SK-N-SH treated with all-trans-retinoic acid at 6 μM for 48 hours (cell line): ENCODE data around the gene GAL.

Experiments used
- ATAC-seq: fragments of 200-7000 bp; cut with Tn5 transposase; 3 replicates; pipeline ENCODE4 v1.9.1; 2020; ENCODE audit warnings: mild to moderate bottlenecking, moderate library complexity
- ESRRG ChIP-seq: fragments of 250-450 bp; sonication (Bioruptor Pico); IDR thresholded peaks from 2 replicates; pipeline ENCODE4 v1.6.1; 2021; ENCODE audit warnings: mild to moderate bottlenecking
- ISL1 ChIP-seq: fragments of 250-450 bp; sonication (Bioruptor Pico); IDR thresholded peaks from 2 replicates; pipeline ENCODE4 v2.1.2; 2022; ENCODE audit warnings: mild to moderate bottlenecking, moderate library complexity
- OSR1 ChIP-seq: fragments of 250-450 bp; sonication (Bioruptor Pico); IDR thresholded peaks from 2 replicates; pipeline ENCODE4 v1.8.0; 2022; ENCODE audit warnings: moderate library complexity, mild to moderate bottlenecking, inconsistent platforms
- RARB ChIP-seq: fragments of 250-450 bp; sonication (Bioruptor Pico); IDR thresholded peaks from 2 replicates; pipeline ENCODE4 v1.8.0; 2021; ENCODE audit warnings: mild to moderate bottlenecking, moderate library complexity
- SNAI2 ChIP-seq: fragments of 250-450 bp; sonication (Bioruptor Pico); IDR thresholded peaks from 2 replicates; pipeline ENCODE4 v1.5.0; 2020; ENCODE audit warnings: mild to moderate bottlenecking, moderate library complexity
- TCF4 ChIP-seq: fragments of 250-450 bp; sonication (Bioruptor Pico); IDR thresholded peaks from 2 replicates; pipeline ENCODE4 v1.8.0; 2021; ENCODE audit warnings: mild to moderate bottlenecking, moderate library complexity, borderline replicate concordance
- ZFP3 ChIP-seq: fragments of 250-450 bp; sonication (Bioruptor Pico); IDR thresholded peaks from 2 replicates; pipeline ENCODE4 v1.5.0; 2020; ENCODE audit warnings: mild to moderate bottlenecking, moderate library complexity
- ZNF565 ChIP-seq: fragments of 450-650 bp; formaldehyde crosslinking; conservative IDR thresholded peaks from 2 replicates; pipeline ENCODE4 v1.5.0; 2020; ENCODE audit warnings: low read depth, mild to moderate bottlenecking, moderate library complexity
- ZNF70 ChIP-seq: fragments of 450-650 bp; formaldehyde crosslinking; IDR thresholded peaks from 2 replicates; pipeline ENCODE4 v1.5.0; 2020; ENCODE audit warnings: mild to moderate bottlenecking, moderate library complexity
- ZNF8 ChIP-seq: fragments of 450-650 bp; formaldehyde crosslinking; IDR thresholded peaks from 2 replicates; pipeline ENCODE4 v1.5.0; 2020; ENCODE audit warnings: mild to moderate bottlenecking, moderate library complexity
- TF ChIP-seq, protein P1 (sequence below): fragments of 250-450 bp; sonication (Bioruptor Pico); IDR thresholded peaks from 2 replicates; pipeline ENCODE4 v1.5.1; 2021; ENCODE audit warnings: mild to moderate bottlenecking, moderate library complexity
- TF ChIP-seq, protein P2 (sequence below): fragments of 250-450 bp; sonication (Bioruptor Pico); IDR thresholded peaks from 2 replicates; pipeline ENCODE4 v1.8.0; 2021; ENCODE audit warnings: low read depth, mild to moderate bottlenecking, moderate library complexity, borderline replicate concordance
- TF ChIP-seq, protein P3 (sequence below): fragments of 250-450 bp; sonication (Bioruptor Pico); IDR thresholded peaks from 2 replicates; pipeline ENCODE4 v1.8.0; 2020; ENCODE audit warnings: mild to moderate bottlenecking, moderate library complexity, borderline replicate concordance
- TF ChIP-seq, protein P4 (sequence below): fragments of 250-450 bp; sonication (Bioruptor Pico); IDR thresholded peaks from 2 replicates; pipeline ENCODE4 v1.5.0; 2020; ENCODE audit warnings: mild to moderate bottlenecking, moderate library complexity

The GAL gene

DNA sequence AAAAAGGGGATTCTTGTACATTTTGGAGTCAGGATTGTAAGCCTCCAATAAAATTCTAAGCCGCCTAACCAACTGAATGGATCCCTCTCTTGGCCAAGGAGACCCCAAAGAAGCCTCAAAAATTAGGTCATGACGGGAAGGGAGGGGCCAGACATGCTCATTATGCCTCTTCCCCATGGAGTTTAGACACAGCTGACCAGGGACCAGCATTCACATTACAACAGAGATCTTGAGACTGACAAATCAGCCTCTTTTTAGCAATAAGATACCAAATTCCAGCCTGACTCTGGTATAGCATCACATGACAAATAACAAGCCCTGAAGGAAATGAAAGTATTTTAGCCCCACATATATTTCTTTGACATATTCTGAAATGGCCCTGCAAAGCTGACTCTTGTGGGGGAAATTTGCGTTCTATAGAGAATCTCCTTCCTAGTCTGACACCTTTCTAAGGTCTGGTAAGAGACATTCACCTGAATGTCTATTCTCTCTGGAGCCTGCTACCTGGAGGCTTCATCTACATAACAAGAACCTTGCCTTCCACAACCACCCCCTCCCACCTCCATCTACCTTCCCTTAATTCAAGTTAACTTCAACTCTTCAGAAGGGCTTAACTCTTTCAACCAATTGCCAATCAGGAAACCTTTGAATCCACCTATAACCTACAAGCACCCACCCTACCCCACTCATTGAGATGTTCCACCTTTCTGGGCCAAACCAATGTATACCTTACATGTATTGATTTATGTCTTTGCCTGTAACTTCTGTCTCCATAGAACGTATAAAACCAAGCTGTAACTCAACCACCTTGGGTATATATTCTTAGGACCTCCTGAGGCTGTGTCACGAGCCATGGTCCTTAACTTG is 10.3 kb downstream of the GAL start (continued):
- TF ChIP-seq, protein P1, sequence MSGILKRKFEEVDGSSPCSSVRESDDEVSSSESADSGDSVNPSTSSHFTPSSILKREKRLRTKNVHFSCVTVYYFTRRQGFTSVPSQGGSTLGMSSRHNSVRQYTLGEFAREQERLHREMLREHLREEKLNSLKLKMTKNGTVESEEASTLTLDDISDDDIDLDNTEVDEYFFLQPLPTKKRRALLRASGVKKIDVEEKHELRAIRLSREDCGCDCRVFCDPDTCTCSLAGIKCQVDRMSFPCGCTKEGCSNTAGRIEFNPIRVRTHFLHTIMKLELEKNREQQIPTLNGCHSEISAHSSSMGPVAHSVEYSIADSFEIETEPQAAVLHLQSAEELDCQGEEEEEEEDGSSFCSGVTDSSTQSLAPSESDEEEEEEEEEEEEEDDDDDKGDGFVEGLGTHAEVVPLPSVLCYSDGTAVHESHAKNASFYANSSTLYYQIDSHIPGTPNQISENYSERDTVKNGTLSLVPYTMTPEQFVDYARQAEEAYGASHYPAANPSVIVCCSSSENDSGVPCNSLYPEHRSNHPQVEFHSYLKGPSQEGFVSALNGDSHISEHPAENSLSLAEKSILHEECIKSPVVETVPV (CRISPR knock-in tag), result no peak
- TF ChIP-seq, protein P2, sequence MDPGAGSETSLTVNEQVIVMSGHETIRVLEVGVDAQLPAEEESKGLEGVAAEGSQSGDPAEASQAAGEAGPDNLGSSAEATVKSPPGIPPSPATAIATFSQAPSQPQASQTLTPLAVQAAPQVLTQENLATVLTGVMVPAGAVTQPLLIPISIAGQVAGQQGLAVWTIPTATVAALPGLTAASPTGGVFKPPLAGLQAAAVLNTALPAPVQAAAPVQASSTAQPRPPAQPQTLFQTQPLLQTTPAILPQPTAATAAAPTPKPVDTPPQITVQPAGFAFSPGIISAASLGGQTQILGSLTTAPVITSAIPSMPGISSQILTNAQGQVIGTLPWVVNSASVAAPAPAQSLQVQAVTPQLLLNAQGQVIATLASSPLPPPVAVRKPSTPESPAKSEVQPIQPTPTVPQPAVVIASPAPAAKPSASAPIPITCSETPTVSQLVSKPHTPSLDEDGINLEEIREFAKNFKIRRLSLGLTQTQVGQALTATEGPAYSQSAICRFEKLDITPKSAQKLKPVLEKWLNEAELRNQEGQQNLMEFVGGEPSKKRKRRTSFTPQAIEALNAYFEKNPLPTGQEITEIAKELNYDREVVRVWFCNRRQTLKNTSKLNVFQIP, result no peak

DNA sequence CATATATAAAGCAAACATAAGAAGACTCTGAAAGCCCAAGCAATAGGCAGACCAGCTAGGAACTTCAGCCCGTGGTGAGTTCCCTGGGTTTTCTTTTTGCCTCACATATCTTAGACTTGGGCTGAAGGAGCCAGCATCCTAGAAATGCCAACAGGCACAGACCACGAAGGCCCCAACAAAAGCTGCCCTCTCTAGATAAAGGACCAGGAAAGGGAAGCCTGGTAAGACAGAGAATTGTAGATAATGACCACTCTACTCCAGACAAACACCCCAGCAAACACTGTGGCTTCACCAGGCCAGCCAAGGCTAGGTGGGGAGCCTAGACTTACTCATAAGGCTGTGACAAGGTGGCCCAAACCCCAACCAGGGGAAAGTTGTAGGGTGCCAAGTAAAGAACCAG is 11.2 kb downstream of the GAL start:
- TF ChIP-seq TCF4 (no peak), ZNF70 (CRISPR knock-in tag) (no peak), OSR1 (CRISPR knock-in tag) (no peak), ISL1 (CRISPR knock-in tag) (no peak), ZNF8 (CRISPR knock-in tag) (no peak), ESRRG (CRISPR knock-in tag) (no peak), ZNF565 (no peak)
- TF ChIP-seq, protein P1 (CRISPR knock-in tag), result no peak
- TF ChIP-seq, protein P3, sequence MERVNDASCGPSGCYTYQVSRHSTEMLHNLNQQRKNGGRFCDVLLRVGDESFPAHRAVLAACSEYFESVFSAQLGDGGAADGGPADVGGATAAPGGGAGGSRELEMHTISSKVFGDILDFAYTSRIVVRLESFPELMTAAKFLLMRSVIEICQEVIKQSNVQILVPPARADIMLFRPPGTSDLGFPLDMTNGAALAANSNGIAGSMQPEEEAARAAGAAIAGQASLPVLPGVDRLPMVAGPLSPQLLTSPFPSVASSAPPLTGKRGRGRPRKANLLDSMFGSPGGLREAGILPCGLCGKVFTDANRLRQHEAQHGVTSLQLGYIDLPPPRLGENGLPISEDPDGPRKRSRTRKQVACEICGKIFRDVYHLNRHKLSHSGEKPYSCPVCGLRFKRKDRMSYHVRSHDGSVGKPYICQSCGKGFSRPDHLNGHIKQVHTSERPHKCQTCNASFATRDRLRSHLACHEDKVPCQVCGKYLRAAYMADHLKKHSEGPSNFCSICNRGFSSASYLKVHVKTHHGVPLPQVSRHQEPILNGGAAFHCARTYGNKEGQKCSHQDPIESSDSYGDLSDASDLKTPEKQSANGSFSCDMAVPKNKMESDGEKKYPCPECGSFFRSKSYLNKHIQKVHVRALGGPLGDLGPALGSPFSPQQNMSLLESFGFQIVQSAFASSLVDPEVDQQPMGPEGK (CRISPR knock-in tag), result no peak
- ATAC-seq, result no peak

DNA sequence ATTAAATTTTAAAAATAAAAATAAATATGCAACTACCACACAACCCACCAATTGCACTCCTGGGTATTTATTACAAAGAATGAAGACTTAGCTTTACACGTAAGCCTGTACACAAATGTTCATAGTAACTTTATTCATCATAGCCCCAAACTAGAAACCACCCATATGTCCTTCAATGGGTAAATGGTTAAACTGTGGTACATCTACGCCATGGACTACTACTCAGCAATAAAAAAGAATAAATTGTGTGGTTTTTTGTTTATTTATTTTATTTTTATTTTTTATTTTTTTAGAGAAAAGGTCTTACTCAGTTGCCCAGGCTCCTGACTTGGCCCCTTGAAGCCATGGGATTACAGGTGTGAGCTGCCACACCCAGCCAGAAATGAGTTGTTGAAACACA is 14.6 kb downstream of the GAL start:
- ATAC-seq, result no peak
- TF ChIP-seq ZFP3 (no peak), ZNF8 (CRISPR knock-in tag) (peak; percentile 98)

DNA sequence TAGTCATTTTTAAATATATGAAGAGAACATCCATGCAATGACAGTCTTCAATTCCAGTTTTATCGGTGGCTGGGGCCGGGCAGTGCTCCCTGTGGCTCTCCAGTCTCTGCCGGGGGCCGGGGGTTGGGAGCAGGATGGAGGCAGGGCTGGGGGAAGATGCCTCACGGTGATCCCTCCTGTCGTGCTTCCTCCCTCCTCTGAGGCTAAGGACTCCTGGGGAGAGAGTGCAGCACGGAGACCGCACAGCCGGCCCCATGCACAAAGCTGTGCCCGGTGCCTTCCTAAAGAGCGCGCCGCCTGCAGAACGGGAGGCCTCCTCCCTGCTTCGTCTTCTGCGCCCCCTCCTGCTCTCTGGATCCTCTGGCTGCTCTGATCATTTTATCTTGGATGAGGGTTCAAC is 20.5 kb downstream of the GAL start:
- no peak for TF ChIP-seq SNAI2 (CRISPR knock-in tag)
- TF ChIP-seq, protein P3 (CRISPR knock-in tag), result no peak
- TF ChIP-seq, protein P1 (CRISPR knock-in tag), result no peak
- TF ChIP-seq ZNF565, result no peak
- TF ChIP-seq ZFP3, result no peak
- TF ChIP-seq RARB (CRISPR knock-in tag), result no peak
- ATAC-seq, result no peak

DNA sequence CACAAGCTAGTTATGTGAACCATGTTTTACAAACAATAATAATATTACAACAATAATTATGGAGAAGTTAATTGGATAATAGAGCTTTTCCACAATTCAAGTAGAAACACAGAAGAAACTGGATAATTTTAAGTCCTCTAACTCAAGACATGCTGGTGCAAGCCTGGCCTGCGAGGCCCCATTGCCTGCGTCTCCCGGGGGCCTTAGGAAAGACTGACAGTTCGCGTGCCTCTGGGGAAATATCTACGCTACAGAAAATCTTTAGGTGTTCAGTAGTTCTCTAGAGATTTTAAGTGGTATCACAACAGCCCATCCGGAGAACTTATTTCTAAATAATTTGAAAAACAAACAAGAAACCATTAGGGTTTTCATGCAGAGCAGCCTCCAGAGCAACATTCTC is 23.2 kb downstream of the GAL start:
- ATAC-seq, result no peak
- TF ChIP-seq TCF4 (no peak), ESRRG (CRISPR knock-in tag) (no peak), SNAI2 (CRISPR knock-in tag) (no peak)
- TF ChIP-seq, protein P1 (CRISPR knock-in tag), result no peak
- TF ChIP-seq, protein P4, sequence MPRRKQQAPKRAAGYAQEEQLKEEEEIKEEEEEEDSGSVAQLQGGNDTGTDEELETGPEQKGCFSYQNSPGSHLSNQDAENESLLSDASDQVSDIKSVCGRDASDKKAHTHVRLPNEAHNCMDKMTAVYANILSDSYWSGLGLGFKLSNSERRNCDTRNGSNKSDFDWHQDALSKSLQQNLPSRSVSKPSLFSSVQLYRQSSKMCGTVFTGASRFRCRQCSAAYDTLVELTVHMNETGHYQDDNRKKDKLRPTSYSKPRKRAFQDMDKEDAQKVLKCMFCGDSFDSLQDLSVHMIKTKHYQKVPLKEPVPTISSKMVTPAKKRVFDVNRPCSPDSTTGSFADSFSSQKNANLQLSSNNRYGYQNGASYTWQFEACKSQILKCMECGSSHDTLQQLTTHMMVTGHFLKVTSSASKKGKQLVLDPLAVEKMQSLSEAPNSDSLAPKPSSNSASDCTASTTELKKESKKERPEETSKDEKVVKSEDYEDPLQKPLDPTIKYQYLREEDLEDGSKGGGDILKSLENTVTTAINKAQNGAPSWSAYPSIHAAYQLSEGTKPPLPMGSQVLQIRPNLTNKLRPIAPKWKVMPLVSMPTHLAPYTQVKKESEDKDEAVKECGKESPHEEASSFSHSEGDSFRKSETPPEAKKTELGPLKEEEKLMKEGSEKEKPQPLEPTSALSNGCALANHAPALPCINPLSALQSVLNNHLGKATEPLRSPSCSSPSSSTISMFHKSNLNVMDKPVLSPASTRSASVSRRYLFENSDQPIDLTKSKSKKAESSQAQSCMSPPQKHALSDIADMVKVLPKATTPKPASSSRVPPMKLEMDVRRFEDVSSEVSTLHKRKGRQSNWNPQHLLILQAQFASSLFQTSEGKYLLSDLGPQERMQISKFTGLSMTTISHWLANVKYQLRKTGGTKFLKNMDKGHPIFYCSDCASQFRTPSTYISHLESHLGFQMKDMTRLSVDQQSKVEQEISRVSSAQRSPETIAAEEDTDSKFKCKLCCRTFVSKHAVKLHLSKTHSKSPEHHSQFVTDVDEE (CRISPR knock-in tag), result no peak
- TF ChIP-seq, protein P3 (CRISPR knock-in tag), result no peak
